A549 (cell line): ENCODE data around the gene SIAE. TPM values are rescaled to one million over a fixed set of nuclear protein-coding genes. Genes with fewer than 3 reads are reported as not detected.

Experiments
- ATAC-seq, 2 experiments: fragments of 200-7000 bp in 1 of 2; fragments of >200 bp in 1 of 2; cut with Nextera tagmentation in 1 of 2; cut with Tn5 transposase in 1 of 2; 3 replicates each; pipeline versions ENCODE4 v1.8.0 to v1.9.1; 2018 to 2020; ENCODE audit warnings: mild to moderate bottlenecking in 1 of 2, moderate library complexity in 1 of 2
- CTCF ChIA-PET: fragments of 300-600 bp; sonication (Branson Sonifier 250); formaldehyde crosslinking; extraction: SDS; loops from one replicate; lab custom pipeline; 2021; ENCODE audit warnings: antibody characterized with exemption, inconsistent platforms; lab: Yijun Ruan, JAX
- POLR2A ChIA-PET: fragments of 350-600 bp; formaldehyde crosslinking; extraction: SDS; loops from one replicate; lab custom pipeline; 2021; ENCODE audit warnings: antibody characterized with exemption, inconsistent platforms; lab: Yijun Ruan, JAX
- DNase-seq, 2 experiments: peaks; one replicate each; pipeline versions ENCODE4 v3.0.0 to v3.0.0-alpha.2; 2011 to 2016; ENCODE audit warnings: low read depth in 1 of 2, low spot score in 1 of 2
- FAIRE-seq: peaks from 2 replicates; lab custom pipeline; 2011; peaks lifted over from hg19 to GRCh38; lab: Jason Lieb, UNC
- H3K27ac ChIP-seq, 2 experiments: fragments of >200 bp; sonication (Bioruptor Twin); formaldehyde crosslinking; 3 replicates each; pipeline ENCODE4 v1.5.1; 2016 to 2017
- H3K4me1 ChIP-seq: fragments of >200 bp; sonication (Bioruptor Twin); formaldehyde crosslinking; 3 replicates; pipeline ENCODE4 v1.6.1; 2016
- H3K4me2 ChIP-seq: fragments of >200 bp; sonication (Bioruptor Twin); formaldehyde crosslinking; 3 replicates; pipeline ENCODE4 v1.6.1; 2016
- H3K4me3 ChIP-seq: fragments of >200 bp; sonication (Bioruptor Twin); formaldehyde crosslinking; 3 replicates; pipeline ENCODE4 v1.5.1; 2016
- H3K9me3 ChIP-seq: fragments of >200 bp; sonication (Bioruptor Twin); formaldehyde crosslinking; 3 replicates; pipeline ENCODE4 v1.6.1; 2016
- CBX8 ChIP-seq: fragments of 200-600 bp; sonication (generic); IDR thresholded peaks from 2 replicates; pipeline ENCODE4 v1.6.1; 2016
- CEBPB ChIP-seq, 2 experiments: fragments of >200 bp in 1 of 2; sonication (Bioruptor Twin) in 1 of 2; formaldehyde crosslinking in 1 of 2; IDR thresholded peaks; 2 replicates each; pipeline ENCODE4 v1.6.1; 2012 to 2016
- EHMT2 ChIP-seq: fragments of 200-600 bp; sonication (generic); IDR thresholded peaks from 2 replicates; pipeline ENCODE4 v1.6.1; 2016; ENCODE audit warnings: antibody characterized with exemption, low read depth, mild to moderate bottlenecking, moderate library complexity
- ESRRA ChIP-seq: fragments of 150-350 bp; IDR thresholded peaks from 2 replicates; pipeline ENCODE4 v1.6.1; 2014; ENCODE audit warnings: mild to moderate bottlenecking, low read length, borderline replicate concordance
- FOSL2 ChIP-seq, 2 experiments: fragments of 450-650 bp in 1 of 2; fragments of >200 bp in 1 of 2; sonication (Bioruptor Twin) in 1 of 2; formaldehyde crosslinking; IDR thresholded peaks; 2 replicates each; pipeline versions ENCODE4 v1.5.0 to v1.6.1; 2016 to 2020; ENCODE audit warnings: mild to moderate bottlenecking in 1 of 2, moderate library complexity in 1 of 2
- GATA3 ChIP-seq: IDR thresholded peaks from 2 replicates; pipeline ENCODE4 v1.6.1; 2012; ENCODE audit warnings: borderline replicate concordance
- HOXA7 ChIP-seq: fragments of 250-450 bp; sonication (Bioruptor Pico); IDR thresholded peaks from 2 replicates; pipeline ENCODE4 v1.5.0; 2020; ENCODE audit warnings: mild to moderate bottlenecking, moderate library complexity
- HOXB13 ChIP-seq: fragments of 250-450 bp; sonication (Bioruptor Pico); IDR thresholded peaks from 2 replicates; pipeline ENCODE4 v1.5.0; 2020; ENCODE audit warnings: low read depth, mild to moderate bottlenecking, moderate library complexity
- KDM1A ChIP-seq: fragments of 200-600 bp; sonication (generic); IDR thresholded peaks from 2 replicates; pipeline ENCODE4 v1.6.1; 2016; ENCODE audit warnings: low read depth, mild to moderate bottlenecking
- MAFK ChIP-seq: fragments of 450-650 bp; IDR thresholded peaks from 2 replicates; pipeline ENCODE4 v1.6.1; 2014; ENCODE audit not compliant: partially characterized antibody
- MAZ ChIP-seq: fragments of 150-350 bp; IDR thresholded peaks from 2 replicates; pipeline ENCODE4 v1.6.1; 2014; ENCODE audit warnings: antibody characterized with exemption, low read depth, low read length, borderline replicate concordance
- NPAS2 ChIP-seq: fragments of 250-450 bp; sonication (Bioruptor Pico); IDR thresholded peaks from 2 replicates; pipeline ENCODE4 v1.8.0; 2022; ENCODE audit warnings: mild to moderate bottlenecking, moderate library complexity, borderline replicate concordance
- POLR2A ChIP-seq: IDR thresholded peaks from 2 replicates; pipeline ENCODE4 v1.6.1; 2012; ENCODE audit warnings: mild to moderate bottlenecking, low read length
- POLR2AphosphoS2 ChIP-seq: conservative IDR thresholded peaks from 2 replicates; pipeline ENCODE4 v1.6.1; 2012; ENCODE audit warnings: low read length, improper control_type of control experiment, inconsistent platforms
- RNF2 ChIP-seq: fragments of 200-600 bp; sonication (generic); IDR thresholded peaks from 2 replicates; pipeline ENCODE4 v1.6.1; 2016; ENCODE audit warnings: low read depth, mild to moderate bottlenecking, antibody characterized with exemption, moderate library complexity, borderline replicate concordance
- SMC3 ChIP-seq: fragments of >200 bp; sonication (Bioruptor Twin); formaldehyde crosslinking; IDR thresholded peaks from 3 replicates; pipeline ENCODE4 v1.6.1; 2018; ENCODE audit warnings: inconsistent platforms
- SREBF2 ChIP-seq: fragments of 450-650 bp; IDR thresholded peaks from 2 replicates; pipeline ENCODE4 v1.6.1; 2014; ENCODE audit warnings: mild to moderate bottlenecking, moderate library complexity
- TP53 ChIP-seq: fragments of 250-450 bp; sonication (Bioruptor Pico); IDR thresholded peaks from 2 replicates; pipeline ENCODE4 v1.5.0; 2021; ENCODE audit warnings: mild to moderate bottlenecking, moderate library complexity
- WGBS: methylation state at CpG from one replicate; pipeline ENCODE4 v1.1.6; 2017; ENCODE audit errors: missing lambda C conversion rate; 5-methylcytosine and 5-hydroxymethylcytosine counted together
- polyA plus RNA-seq, 4 experiments: library from polyadenylated mRNA; depleted of rRNA in 3 of 4; stranded (reverse); fragments of >200 nt; fragmentation: RNase III in 1 of 4; extraction: RNeasy Plus Mini Kit Qiagen cat#74134 plus additional on column Dnase treatment in 1 of 4; gene quantifications; 2 replicates in 3 of 4; 3 replicates in 1 of 4; pipeline ENCODE4 v1.2.3, GENCODE V29; 2011 to 2017
- TF ChIP-seq, protein P1 (sequence below): fragments of 150-350 bp; IDR thresholded peaks from 2 replicates; pipeline ENCODE4 v1.6.1; 2014; ENCODE audit warnings: low read depth, mild to moderate bottlenecking, low read length
- TF ChIP-seq, protein P2 (sequence below): fragments of >200 bp; sonication (Bioruptor Twin); formaldehyde crosslinking; IDR thresholded peaks from 2 replicates; pipeline ENCODE4 v1.6.1; 2016
- TF ChIP-seq, protein P3 (sequence below): fragments of >200 bp; sonication (Bioruptor Twin); formaldehyde crosslinking; IDR thresholded peaks from 3 replicates; pipeline ENCODE4 v1.6.1; 2016
- TF ChIP-seq, protein P4 (sequence below): IDR thresholded peaks from 2 replicates; pipeline ENCODE4 v1.6.1; 2012

The SIAE gene
- polyA plus RNA-seq, 2 of the 4 experiments (the other 2 are of a cell fraction): 10.3 to 23.2 TPM

DNA sequence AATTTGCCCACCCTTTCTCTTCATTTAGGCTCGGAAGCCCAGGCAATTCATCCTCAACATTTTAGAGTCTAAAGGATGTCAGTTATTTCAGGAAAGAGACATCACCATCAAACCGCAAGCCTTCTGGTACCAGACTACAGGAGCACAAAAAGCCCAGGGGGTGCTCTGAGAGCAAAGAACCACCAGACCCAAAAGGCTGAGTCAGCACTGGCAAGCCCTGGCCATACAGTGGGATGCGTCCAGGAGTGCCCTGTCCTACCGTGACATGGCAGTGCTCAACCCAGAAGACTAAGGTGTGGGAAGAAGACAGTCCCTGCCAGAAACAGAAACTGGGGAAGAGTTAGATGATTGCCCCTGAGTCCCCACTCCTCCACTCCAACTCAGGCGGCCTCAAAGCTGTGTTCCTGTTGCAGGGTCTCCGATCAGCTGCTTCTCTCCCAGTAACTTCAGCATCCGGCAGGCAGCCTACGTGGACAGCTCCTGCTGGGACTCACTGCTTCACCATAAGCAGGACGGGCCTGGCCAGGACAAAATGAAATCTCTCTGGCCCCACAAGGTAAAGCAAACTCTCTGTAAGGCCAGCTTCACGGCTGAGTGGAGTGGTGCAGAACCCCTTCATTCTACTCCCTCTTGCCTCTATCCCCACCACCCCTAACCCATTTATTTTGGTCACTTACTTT lies 60.8 kb downstream of the SIAE start:
- Histone ChIP-seq H3K4me2 (no peak overlapping the region), H3K27ac (no peak overlapping the region), H3K4me1 (no peaks in the 10 kb centered on the region), H3K9me3 (no peaks in the 10 kb centered on the region), H3K4me3 (no peak overlapping the region)
- FAIRE-seq (no peak), DNase-seq (no peak), ATAC-seq (peak in 1 of 2 experiments; percentile 50; a peak in 1 of 6 replicates)
- POLR2A ChIA-PET: interaction anchor here (0.7 kb wide), 1 partner anchor 10 kb away, joined by 3 read pairs; no protein-coding TSS in a partner anchor
- TF ChIP-seq, protein P1, sequence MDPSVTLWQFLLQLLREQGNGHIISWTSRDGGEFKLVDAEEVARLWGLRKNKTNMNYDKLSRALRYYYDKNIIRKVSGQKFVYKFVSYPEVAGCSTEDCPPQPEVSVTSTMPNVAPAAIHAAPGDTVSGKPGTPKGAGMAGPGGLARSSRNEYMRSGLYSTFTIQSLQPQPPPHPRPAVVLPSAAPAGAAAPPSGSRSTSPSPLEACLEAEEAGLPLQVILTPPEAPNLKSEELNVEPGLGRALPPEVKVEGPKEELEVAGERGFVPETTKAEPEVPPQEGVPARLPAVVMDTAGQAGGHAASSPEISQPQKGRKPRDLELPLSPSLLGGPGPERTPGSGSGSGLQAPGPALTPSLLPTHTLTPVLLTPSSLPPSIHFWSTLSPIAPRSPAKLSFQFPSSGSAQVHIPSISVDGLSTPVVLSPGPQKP: no peak
- peak; percentile 73 for TF ChIP-seq MAFK
- WGBS: 51% methylated on average over 9 of the region's 10 CpGs
- CTCF ChIA-PET: no interaction called here

DNA sequence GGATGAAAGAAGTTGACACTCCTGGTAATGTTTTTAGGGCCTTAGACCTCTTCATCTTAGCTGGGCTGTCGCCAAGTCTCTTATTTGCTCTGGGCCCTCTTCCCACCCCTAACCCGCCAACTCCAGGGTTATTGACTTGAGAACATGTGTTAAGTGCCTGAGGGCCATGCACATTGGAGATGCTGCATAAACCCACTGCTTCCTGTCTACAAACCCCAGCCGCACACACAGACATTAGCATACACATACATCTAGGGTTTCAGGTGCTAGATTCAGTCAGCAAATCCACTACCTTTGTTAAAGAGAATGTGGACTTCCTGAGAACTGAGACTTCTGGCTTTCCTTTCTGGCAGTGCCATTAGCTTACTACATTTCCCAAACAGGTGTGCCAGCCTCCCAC lies 61.5 kb downstream of the SIAE start:
- ChIA-PET CTCF (interaction anchor here (1.2 kb wide), 1 partner anchor 32 kb away, joined by 3 read pairs; no protein-coding TSS in a partner anchor), POLR2A (interaction anchor here (0.7 kb wide), 1 partner anchor 10 kb away, joined by 3 read pairs; no protein-coding TSS in a partner anchor)
- Histone ChIP-seq H3K9me3 (no peaks in the 10 kb centered on the region), H3K4me3 (no peak overlapping the region), H3K4me1 (no peaks in the 10 kb centered on the region), H3K4me2 (no peak overlapping the region), H3K27ac (no peak overlapping the region)
- 49% methylated on average over 3 of the region's 3 CpGs for WGBS
- ATAC-seq (no peak), FAIRE-seq (no peak), DNase-seq (no peak)
- no peak for TF ChIP-seq TP53 (CRISPR knock-in tag)

DNA sequence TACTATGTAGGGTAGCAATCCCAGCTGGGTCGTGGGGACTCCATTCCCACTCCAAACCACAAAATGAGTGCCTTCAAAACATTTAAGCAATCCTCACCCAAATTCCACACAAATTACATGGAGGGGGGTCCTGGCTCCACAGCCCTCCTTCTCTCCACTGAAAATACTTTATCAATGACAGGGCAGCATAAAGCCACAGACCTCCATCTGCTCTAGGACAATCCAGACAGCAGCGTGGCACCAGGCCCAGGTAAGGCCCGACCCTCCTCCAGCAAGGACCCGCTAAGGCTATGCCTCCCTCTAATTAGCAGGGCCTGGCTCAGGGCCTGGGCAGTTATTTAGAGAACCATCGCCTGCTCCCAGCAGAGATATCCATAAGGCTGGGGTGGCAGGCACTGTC lies 62.5 kb downstream of the SIAE start, which contains the start of gene PANX3:
Gene PANX3 (plus strand): TSS at position 365 of the 400 bp plus-strand sequence. CDS start 129 bp downstream, outside the sequence.
- Histone ChIP-seq H3K4me2 (no peak within 1 kb of the TSS), H3K4me1 (no peaks in the 10 kb centered on the region), H3K4me3 (no peak within 1 kb of the TSS), H3K27ac (no peak within 1 kb of the TSS), H3K9me3 (no peaks in the 10 kb centered on the region)
- WGBS: 42% methylated on average over 2 of the region's 5 CpGs
- POLR2A ChIA-PET: no interaction called here
- ATAC-seq (no peak), FAIRE-seq (no peak), DNase-seq (no peak)
- TF ChIP-seq EHMT2: no peak
- no peak for TF ChIP-seq HOXA7 (CRISPR knock-in tag)
- no peak for TF ChIP-seq MAFK
- TF ChIP-seq POLR2AphosphoS2: no peak
- no peak for TF ChIP-seq KDM1A
- no peak for TF ChIP-seq ESRRA
- no peak for TF ChIP-seq MAZ
- no peak for TF ChIP-seq SMC3
- no peak for TF ChIP-seq SREBF2
- TF ChIP-seq NPAS2: no peak
- TF ChIP-seq, protein P2, sequence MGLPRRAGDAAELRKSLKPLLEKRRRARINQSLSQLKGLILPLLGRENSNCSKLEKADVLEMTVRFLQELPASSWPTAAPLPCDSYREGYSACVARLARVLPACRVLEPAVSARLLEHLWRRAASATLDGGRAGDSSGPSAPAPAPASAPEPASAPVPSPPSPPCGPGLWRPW: no peak
- TF ChIP-seq FOSL2 (IDR thresholded peaks at IDR 0.05): no peak
- no peak for TF ChIP-seq FOSL2 (CRISPR knock-in tag; IDR thresholded peaks at IDR 0.05)
- no peak for TF ChIP-seq CEBPB (IDR thresholded peaks at IDR 0.05)
- TF ChIP-seq, protein P3, sequence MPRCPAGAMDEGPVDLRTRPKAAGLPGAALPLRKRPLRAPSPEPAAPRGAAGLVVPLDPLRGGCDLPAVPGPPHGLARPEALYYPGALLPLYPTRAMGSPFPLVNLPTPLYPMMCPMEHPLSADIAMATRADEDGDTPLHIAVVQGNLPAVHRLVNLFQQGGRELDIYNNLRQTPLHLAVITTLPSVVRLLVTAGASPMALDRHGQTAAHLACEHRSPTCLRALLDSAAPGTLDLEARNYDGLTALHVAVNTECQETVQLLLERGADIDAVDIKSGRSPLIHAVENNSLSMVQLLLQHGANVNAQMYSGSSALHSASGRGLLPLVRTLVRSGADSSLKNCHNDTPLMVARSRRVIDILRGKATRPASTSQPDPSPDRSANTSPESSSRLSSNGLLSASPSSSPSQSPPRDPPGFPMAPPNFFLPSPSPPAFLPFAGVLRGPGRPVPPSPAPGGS: no peak
- TF ChIP-seq POLR2A: no peak
- no peak for TF ChIP-seq HOXB13 (CRISPR knock-in tag)
- no peak for TF ChIP-seq RNF2
- no peak for TF ChIP-seq GATA3
- TF ChIP-seq, protein P4, sequence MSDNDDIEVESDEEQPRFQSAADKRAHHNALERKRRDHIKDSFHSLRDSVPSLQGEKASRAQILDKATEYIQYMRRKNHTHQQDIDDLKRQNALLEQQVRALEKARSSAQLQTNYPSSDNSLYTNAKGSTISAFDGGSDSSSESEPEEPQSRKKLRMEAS: no peak
- TF ChIP-seq CBX8: no peak
- CTCF ChIA-PET: interaction anchor here (1.2 kb wide), 1 partner anchor 33 kb away, joined by 3 read pairs; no protein-coding TSS in a partner anchor
